ENCODE data around the gene C8G.
A peak's percentile ranks its signal among the peaks of the same experiment; 100 is the strongest.

C8G gene

GRCh38 chr9:136944519-136945332, at the start of gene C8G, which contains the start of gene FBXW5:
Gene C8G (plus strand): TSS chr9:136945243. CDS start chr9:136945321, 78 bp downstream.
Gene FBXW5 (minus strand): TSS chr9:136944738. CDS start chr9:136944083, 655 bp downstream.
- peak; percentile 93 to 94 for DNase-seq (ENCODE audit: low read depth in 2 of 2)

- DNase-seq (ENCODE audit: low read depth in 2 of 2): no peak
These were observed 49.0 kb upstream of the C8G start for GRCh38 chr9:136896027-136896426.

- no peak for DNase-seq (ENCODE audit: low read depth in 2 of 2)
These were observed 46.5 kb upstream of the C8G start for GRCh38 chr9:136898483-136899100.

GRCh38 chr9:136899196-136899595, 45.8 kb upstream of the C8G start:
- no peak for DNase-seq (ENCODE audit: low read depth in 2 of 2)

- no peak for DNase-seq (ENCODE audit: low read depth in 2 of 2)
These were observed 44.5 kb upstream of the C8G start for GRCh38 chr9:136900556-136900955.

GRCh38 chr9:136900988-136901515, 44.0 kb upstream of the C8G start:
- DNase-seq (ENCODE audit: low read depth in 2 of 2): no peak

GRCh38 chr9:136901516-136902258, 43.4 kb upstream of the C8G start:
- peak; percentile 64 to 68 for DNase-seq (ENCODE audit: low read depth in 2 of 2)

- DNase-seq (ENCODE audit: low read depth in 2 of 2): peak; percentile 76 to 79
These were observed 42.7 kb upstream of the C8G start for GRCh38 chr9:136902259-136902821.

GRCh38 chr9:136903041-136903554, 41.9 kb upstream of the C8G start:
- no peak for DNase-seq (ENCODE audit: low read depth in 2 of 2)

GRCh38 chr9:136906266-136906665, 38.8 kb upstream of the C8G start:
- DNase-seq (ENCODE audit: low read depth in 2 of 2): no peak

- no peak for DNase-seq (ENCODE audit: low read depth in 2 of 2)
These were observed 37.8 kb upstream of the C8G start for GRCh38 chr9:136907011-136907914.

GRCh38 chr9:136910197-136910900, 34.7 kb upstream of the C8G start:
- no peak for DNase-seq (ENCODE audit: low read depth in 2 of 2)

GRCh38 chr9:136910901-136911245, 34.2 kb upstream of the C8G start:
- DNase-seq (ENCODE audit: low read depth in 2 of 2): no peak

GRCh38 chr9:136913701-136914438, 31.2 kb upstream of the C8G start:
- no peak for DNase-seq (ENCODE audit: low read depth in 2 of 2)

GRCh38 chr9:136915632-136916329, 29.3 kb upstream of the C8G start:
- no peak for DNase-seq (ENCODE audit: low read depth in 2 of 2)

GRCh38 chr9:136916330-136917184, 28.5 kb upstream of the C8G start:
- DNase-seq (ENCODE audit: low read depth in 2 of 2): no peak

GRCh38 chr9:136917902-136918301, 27.1 kb upstream of the C8G start:
- DNase-seq (ENCODE audit: low read depth in 2 of 2): no peak

GRCh38 chr9:136920069-136920468, 25.0 kb upstream of the C8G start:
- DNase-seq (ENCODE audit: low read depth in 2 of 2): no peak

All from stimulated activated CD4-positive, alpha-beta T cell treated with anti-CD3 and anti-CD28 coated beads, Interleukin-1b, Interleukin-23, amount 100 ng/mL, for 4 hours (primary cell).